Measurements from ENCODE around the gene FAM9C. TPM values are rescaled to one million over a fixed set of nuclear protein-coding genes. Genes with fewer than 3 reads are reported as not detected.

Gene FAM9C
- total RNA-seq, 4 donors from 2014 or later = 0.17 to 0.22 TPM; not detected in 2

- TF ChIP-seq, protein P1, sequence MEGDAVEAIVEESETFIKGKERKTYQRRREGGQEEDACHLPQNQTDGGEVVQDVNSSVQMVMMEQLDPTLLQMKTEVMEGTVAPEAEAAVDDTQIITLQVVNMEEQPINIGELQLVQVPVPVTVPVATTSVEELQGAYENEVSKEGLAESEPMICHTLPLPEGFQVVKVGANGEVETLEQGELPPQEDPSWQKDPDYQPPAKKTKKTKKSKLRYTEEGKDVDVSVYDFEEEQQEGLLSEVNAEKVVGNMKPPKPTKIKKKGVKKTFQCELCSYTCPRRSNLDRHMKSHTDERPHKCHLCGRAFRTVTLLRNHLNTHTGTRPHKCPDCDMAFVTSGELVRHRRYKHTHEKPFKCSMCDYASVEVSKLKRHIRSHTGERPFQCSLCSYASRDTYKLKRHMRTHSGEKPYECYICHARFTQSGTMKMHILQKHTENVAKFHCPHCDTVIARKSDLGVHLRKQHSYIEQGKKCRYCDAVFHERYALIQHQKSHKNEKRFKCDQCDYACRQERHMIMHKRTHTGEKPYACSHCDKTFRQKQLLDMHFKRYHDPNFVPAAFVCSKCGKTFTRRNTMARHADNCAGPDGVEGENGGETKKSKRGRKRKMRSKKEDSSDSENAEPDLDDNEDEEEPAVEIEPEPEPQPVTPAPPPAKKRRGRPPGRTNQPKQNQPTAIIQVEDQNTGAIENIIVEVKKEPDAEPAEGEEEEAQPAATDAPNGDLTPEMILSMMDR (IDR thresholded peaks at IDR 0.05; ENCODE audit: low read depth) = no peak
Observed at GRCh38 chrX:13043138-13043537, 1.3 kb downstream of the FAM9C start.

DNA sequence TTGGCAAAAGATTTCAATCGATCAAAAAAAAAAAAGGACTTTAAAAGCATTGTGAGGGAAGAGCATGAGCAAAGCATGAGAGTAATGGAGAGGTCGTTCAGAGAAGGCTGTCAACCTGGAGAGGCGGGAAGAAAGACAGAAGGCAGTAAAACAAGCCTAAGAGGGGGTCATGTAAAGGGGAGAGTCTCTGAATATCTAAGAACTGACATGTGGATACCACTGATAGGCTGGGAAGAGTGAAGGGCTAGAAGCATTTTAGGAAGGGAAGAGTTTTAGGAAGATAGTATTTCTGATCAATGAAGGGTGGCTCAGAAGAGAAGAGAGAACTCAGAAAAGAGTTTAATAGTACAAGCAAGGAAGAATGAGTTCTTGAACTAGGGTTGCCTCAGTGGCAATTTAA is 7.5 kb downstream of the FAM9C start:
- TF ChIP-seq, protein P1 (IDR thresholded peaks at IDR 0.05; ENCODE audit: low read depth) = no peak

DNA sequence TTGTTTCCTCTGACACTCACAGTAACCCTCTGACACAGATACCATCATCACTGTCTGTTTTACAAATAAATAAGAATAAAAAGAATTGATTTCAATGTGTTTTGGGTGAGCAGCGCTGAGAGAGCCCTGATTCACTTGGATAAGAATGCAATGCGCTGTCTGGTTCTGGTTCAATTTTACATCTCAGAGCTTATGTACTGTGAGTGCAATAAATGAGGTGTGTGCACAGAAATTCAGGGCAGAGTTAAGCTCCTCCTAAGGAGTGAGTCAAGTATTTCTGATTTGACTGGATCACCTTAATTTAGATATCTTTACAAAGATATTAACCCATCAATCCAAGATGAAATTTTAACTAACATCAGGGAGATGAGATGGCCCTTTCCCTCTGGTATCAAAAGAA is 11.2 kb downstream of the FAM9C start:
- TF ChIP-seq, protein P1 (IDR thresholded peaks at IDR 0.05; ENCODE audit: low read depth) = no peak

- TF ChIP-seq, protein P1 (IDR thresholded peaks at IDR 0.05; ENCODE audit: low read depth) = no peak
Observed at GRCh38 chrX:13029887-13030771, 14.3 kb downstream of the FAM9C start.

DNA sequence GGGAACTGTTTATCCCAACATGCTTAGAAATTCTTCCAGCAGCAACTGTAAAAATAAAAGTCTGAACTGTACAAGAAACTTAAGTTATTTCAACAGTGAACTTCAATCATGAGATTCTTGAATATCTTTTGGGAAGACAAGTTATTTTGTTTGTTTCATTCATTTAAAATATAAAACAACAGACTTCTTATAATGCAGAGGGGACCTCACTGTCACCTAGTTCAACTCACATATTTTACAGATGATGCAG is 14.9 kb downstream of the FAM9C start:
- TF ChIP-seq, protein P1 (IDR thresholded peaks at IDR 0.05; ENCODE audit: low read depth) = no peak

DNA sequence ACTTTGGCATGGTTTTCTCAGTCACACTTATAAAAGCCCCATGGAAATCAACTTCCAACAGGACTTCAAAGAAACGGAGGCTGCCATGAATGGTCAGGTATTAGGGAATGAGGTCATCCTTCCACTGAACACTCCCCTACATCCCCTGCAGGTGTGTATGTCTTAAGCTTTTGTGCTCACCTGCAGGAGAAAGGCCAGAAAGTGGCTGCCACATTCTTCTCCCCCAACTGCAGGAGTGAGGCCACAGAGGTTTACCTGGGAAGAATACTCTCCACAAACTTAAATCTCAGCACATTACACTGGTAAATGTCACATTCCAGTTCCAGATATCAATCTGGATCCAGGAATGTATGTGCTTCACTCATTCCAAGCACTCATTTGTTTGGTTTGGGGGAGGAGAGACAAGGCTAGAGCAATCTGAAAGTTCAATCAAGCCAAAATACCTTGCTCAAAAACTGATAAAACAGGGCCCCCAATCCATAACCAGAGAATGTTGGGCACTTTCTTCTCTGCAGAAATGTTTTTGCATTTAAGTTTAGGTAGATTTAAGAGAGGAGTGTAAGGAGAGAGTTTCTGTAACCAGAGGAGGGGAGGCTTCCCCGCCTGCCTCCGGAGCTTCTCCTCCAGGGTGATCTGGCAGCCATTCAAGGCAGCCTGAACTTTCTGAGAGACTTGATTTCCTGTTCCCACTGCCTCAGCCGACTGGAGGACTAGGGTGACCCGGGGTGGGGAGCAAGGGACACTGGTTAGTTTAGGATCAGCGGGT is 15.4 kb downstream of the FAM9C start:
- TF ChIP-seq, protein P1 (IDR thresholded peaks at IDR 0.05; ENCODE audit: low read depth) = no peak

GRCh38 chrX:13026877-13027652 is 17.4 kb downstream of the FAM9C start:
- TF ChIP-seq, protein P1 (IDR thresholded peaks at IDR 0.05; ENCODE audit: low read depth) = no peak
